Testis (tissue), 2 donors: ENCODE data around the gene CD2.

ENCODE experiments used
- POLR2A ChIP-seq: fragments of 450-650 bp; IDR thresholded peaks from one replicate; pipeline ENCODE4 v1.6.1; 2017; ENCODE audit warnings: antibody characterized with exemption, mild to moderate bottlenecking, moderate library complexity
- TF ChIP-seq, protein P1 (sequence below), 3 experiments: fragments of 450-650 bp in 2 of 3; fragments of 200-600 bp in 1 of 3; sonication (generic) in 1 of 3; IDR thresholded peaks; one replicate each; pipeline ENCODE4 v1.5.1; 2016 to 2019; ENCODE audit warnings: antibody characterized with exemption in 3 of 3, mild to moderate bottlenecking in 2 of 3, moderate library complexity in 1 of 3

DNA sequence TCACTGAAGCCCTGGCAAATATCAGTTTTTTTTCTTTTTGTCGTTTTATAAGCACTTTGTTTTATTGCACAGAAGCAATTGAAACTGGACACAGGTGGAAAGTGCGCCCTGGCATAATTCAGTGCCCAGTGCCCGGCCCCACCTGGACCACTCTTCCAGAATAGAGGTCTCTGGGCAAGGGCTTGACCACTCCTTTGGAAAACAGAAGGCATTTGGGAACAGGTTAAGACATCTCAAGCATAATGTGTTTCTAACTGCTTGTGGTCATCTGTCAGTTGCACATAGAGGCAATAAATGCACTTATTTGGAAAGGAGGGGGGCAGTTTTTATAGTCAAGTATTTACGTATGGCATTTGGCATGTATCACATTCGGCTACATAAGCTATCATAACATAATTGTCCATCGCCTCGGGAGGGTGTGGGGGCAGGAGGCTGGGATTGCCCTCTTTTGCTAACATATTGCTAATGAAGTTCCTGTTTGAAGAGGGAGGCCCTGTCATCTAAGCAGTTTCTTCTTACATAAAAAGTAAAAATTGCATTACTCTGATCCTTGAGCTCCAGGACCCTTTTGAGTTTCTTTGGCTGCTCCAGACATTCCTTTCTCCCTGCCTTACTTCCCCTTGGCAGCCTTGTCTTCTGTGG lies 14.7 kb upstream of the CD2 start:
- TF ChIP-seq, protein P1, sequence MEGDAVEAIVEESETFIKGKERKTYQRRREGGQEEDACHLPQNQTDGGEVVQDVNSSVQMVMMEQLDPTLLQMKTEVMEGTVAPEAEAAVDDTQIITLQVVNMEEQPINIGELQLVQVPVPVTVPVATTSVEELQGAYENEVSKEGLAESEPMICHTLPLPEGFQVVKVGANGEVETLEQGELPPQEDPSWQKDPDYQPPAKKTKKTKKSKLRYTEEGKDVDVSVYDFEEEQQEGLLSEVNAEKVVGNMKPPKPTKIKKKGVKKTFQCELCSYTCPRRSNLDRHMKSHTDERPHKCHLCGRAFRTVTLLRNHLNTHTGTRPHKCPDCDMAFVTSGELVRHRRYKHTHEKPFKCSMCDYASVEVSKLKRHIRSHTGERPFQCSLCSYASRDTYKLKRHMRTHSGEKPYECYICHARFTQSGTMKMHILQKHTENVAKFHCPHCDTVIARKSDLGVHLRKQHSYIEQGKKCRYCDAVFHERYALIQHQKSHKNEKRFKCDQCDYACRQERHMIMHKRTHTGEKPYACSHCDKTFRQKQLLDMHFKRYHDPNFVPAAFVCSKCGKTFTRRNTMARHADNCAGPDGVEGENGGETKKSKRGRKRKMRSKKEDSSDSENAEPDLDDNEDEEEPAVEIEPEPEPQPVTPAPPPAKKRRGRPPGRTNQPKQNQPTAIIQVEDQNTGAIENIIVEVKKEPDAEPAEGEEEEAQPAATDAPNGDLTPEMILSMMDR (IDR thresholded peaks at IDR 0.05) = no peak
- TF ChIP-seq POLR2A = no peak
